ENCODE measurements around the gene PIBF1.

PIBF1 gene

DNA sequence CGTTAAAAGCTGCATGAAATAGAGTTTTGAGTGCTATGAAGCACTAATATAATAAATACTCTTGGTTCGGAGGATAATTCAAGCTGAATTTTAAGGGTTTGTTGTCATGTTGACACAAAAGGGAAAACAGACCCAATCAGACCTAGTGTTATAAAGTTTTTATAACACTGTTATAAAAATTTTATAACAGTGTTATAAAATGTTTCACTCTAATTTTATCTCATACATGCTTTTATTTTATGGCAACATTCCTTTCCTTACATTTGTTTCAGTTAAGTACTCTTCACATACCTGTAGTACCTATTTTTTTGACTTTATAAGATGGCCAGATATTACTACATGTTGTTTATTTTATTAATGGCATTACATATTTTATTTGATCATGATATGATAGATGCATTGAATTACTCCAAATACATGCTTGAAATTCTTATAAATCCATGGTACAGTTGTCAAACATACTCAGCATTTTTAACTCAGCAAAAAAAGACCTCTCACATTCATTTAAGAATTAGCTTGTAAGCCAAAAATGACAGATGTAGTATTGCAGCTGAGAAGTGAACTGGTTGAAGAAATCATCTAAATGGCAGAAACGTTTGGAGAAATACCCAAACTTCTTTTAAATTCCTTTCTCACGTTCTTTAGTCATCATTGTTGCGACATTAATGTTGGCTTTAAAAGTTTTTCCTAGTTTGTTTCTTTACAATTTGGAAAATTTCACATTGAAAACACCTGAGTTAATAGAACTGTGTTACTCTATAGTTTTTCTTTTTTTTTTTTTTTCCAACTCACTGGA, 104.5 kb downstream of the PIBF1 start:
- no peak overlapping the region for H3K4me3 ChIP-seq (replicated peaks; ENCODE audit: insufficient read depth, low read length)
- no peaks in the 10 kb centered on the region for H3K27me3 ChIP-seq (ENCODE audit: insufficient read depth, poor library complexity, severe bottlenecking)
- DNase-seq (ENCODE audit: low read depth in 1 of 2, low spot score in 1 of 2), result no peak
- TF ChIP-seq GABPA (IDR thresholded peaks at IDR 0.05; ENCODE audit: low read depth) (no peak), SPI1 (IDR thresholded peaks at IDR 0.05; ENCODE audit: borderline replicate concordance, low read depth) (no peak), POLR2AphosphoS5 (IDR thresholded peaks at IDR 0.05; ENCODE audit: low read depth) (no peak)
- TF ChIP-seq, protein P1, sequence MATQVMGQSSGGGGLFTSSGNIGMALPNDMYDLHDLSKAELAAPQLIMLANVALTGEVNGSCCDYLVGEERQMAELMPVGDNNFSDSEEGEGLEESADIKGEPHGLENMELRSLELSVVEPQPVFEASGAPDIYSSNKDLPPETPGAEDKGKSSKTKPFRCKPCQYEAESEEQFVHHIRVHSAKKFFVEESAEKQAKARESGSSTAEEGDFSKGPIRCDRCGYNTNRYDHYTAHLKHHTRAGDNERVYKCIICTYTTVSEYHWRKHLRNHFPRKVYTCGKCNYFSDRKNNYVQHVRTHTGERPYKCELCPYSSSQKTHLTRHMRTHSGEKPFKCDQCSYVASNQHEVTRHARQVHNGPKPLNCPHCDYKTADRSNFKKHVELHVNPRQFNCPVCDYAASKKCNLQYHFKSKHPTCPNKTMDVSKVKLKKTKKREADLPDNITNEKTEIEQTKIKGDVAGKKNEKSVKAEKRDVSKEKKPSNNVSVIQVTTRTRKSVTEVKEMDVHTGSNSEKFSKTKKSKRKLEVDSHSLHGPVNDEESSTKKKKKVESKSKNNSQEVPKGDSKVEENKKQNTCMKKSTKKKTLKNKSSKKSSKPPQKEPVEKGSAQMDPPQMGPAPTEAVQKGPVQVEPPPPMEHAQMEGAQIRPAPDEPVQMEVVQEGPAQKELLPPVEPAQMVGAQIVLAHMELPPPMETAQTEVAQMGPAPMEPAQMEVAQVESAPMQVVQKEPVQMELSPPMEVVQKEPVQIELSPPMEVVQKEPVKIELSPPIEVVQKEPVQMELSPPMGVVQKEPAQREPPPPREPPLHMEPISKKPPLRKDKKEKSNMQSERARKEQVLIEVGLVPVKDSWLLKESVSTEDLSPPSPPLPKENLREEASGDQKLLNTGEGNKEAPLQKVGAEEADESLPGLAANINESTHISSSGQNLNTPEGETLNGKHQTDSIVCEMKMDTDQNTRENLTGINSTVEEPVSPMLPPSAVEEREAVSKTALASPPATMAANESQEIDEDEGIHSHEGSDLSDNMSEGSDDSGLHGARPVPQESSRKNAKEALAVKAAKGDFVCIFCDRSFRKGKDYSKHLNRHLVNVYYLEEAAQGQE (IDR thresholded peaks at IDR 0.05; ENCODE audit: insufficient replicate concordance, low read depth), result no peak
- TF ChIP-seq, protein P2, sequence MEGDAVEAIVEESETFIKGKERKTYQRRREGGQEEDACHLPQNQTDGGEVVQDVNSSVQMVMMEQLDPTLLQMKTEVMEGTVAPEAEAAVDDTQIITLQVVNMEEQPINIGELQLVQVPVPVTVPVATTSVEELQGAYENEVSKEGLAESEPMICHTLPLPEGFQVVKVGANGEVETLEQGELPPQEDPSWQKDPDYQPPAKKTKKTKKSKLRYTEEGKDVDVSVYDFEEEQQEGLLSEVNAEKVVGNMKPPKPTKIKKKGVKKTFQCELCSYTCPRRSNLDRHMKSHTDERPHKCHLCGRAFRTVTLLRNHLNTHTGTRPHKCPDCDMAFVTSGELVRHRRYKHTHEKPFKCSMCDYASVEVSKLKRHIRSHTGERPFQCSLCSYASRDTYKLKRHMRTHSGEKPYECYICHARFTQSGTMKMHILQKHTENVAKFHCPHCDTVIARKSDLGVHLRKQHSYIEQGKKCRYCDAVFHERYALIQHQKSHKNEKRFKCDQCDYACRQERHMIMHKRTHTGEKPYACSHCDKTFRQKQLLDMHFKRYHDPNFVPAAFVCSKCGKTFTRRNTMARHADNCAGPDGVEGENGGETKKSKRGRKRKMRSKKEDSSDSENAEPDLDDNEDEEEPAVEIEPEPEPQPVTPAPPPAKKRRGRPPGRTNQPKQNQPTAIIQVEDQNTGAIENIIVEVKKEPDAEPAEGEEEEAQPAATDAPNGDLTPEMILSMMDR (IDR thresholded peaks at IDR 0.05; ENCODE audit: insufficient read depth, low read length), result no peak
- no peak overlapping the region for H3K27ac ChIP-seq (replicated peaks)

GRCh38 chr13:72889495-72889894, 107.6 kb downstream of the PIBF1 start:
- no peak for DNase-seq (ENCODE audit: low read depth in 1 of 2, low spot score in 1 of 2)
- Histone ChIP-seq H3K27ac (replicated peaks) (no peak overlapping the region), H3K4me3 (replicated peaks; ENCODE audit: insufficient read depth, low read length) (no peak overlapping the region), H3K27me3 (ENCODE audit: insufficient read depth, poor library complexity, severe bottlenecking) (no peaks in the 10 kb centered on the region)
- TF ChIP-seq, protein P2 (IDR thresholded peaks at IDR 0.05; ENCODE audit: insufficient read depth, low read length), result no peak
- TF ChIP-seq POLR2AphosphoS5 (IDR thresholded peaks at IDR 0.05; ENCODE audit: low read depth) (no peak), GABPA (IDR thresholded peaks at IDR 0.05; ENCODE audit: low read depth) (no peak), SPI1 (IDR thresholded peaks at IDR 0.05; ENCODE audit: borderline replicate concordance, low read depth) (no peak)
- TF ChIP-seq, protein P1 (IDR thresholded peaks at IDR 0.05; ENCODE audit: insufficient replicate concordance, low read depth), result no peak

DNA sequence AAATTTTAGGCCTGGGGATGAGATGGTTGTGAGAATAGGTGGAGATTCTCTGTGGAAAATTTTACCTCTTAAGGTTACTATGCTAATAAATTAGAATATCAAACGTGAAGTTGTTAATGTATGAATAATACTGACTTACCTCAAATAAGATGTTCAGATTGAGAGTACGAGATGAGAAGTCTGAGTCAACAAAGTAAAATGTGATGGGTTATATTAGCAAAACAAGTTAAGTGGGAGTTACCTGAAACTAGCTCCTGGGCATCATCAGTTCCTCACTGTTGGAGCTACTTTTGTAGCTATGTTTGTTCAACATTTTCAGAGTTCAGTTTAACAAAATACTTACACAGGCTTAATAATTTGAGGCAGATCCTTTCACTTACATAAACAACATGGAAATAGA, 108.6 kb downstream of the PIBF1 start:
- Histone ChIP-seq H3K27me3 (ENCODE audit: insufficient read depth, poor library complexity, severe bottlenecking) (no peaks in the 10 kb centered on the region), H3K27ac (replicated peaks) (no peak overlapping the region), H3K4me3 (replicated peaks; ENCODE audit: insufficient read depth, low read length) (no peak overlapping the region)
- no peak for DNase-seq (ENCODE audit: low read depth in 1 of 2, low spot score in 1 of 2)
- TF ChIP-seq GABPA (IDR thresholded peaks at IDR 0.05; ENCODE audit: low read depth), result no peak
- TF ChIP-seq, protein P2 (IDR thresholded peaks at IDR 0.05; ENCODE audit: insufficient read depth, low read length), result no peak
- no peak for TF ChIP-seq POLR2AphosphoS5 (IDR thresholded peaks at IDR 0.05; ENCODE audit: low read depth)
- no peak for TF ChIP-seq SPI1 (IDR thresholded peaks at IDR 0.05; ENCODE audit: borderline replicate concordance, low read depth)
- TF ChIP-seq, protein P1 (IDR thresholded peaks at IDR 0.05; ENCODE audit: insufficient replicate concordance, low read depth), result no peak

Data from HL-60 (cell line).